Activated CD8-positive, alpha-beta memory T cell treated with anti-CD3 and anti-CD28 coated beads, Interleukin-2, amount 50 U/mL, for 24 hours (primary cell): ENCODE results near the gene UGT1A5.
"Not testable (repeated sequence)": the region's sequence is repeated elsewhere in the genome, so short reads cannot be mapped to it uniquely, and the experiment has no call there.

ENCODE experiments used
- DNase-seq: peaks from one replicate; pipeline ENCODE4 v3.0.0-alpha.2; 2020; ENCODE audit errors: extremely low read depth

UGT1A5 gene

DNA sequence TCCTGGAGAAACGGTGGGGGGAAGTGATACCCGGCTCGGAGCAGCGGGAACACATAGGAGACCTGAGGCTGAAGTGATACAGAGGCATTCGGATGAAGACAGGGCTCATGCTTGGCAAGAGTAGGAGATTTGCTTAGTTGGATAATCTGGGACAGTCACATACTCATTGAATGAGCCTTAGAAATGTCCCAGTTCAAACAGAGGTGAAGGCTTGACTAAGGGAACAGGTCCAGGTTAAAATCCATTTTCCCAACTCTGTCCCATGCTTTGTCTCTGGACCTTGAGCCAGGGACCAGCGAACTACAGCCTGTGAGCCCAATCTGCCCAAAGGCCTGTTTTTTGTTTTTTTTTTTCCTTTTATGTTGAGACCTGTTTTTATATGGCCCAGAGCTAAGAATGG, 18.7 kb upstream of the UGT1A5 start:
- DNase-seq: no peak

- DNase-seq: no peak
Measured at GRCh38 chr2:233698740-233699139, 14.0 kb upstream of the UGT1A5 start.

DNA sequence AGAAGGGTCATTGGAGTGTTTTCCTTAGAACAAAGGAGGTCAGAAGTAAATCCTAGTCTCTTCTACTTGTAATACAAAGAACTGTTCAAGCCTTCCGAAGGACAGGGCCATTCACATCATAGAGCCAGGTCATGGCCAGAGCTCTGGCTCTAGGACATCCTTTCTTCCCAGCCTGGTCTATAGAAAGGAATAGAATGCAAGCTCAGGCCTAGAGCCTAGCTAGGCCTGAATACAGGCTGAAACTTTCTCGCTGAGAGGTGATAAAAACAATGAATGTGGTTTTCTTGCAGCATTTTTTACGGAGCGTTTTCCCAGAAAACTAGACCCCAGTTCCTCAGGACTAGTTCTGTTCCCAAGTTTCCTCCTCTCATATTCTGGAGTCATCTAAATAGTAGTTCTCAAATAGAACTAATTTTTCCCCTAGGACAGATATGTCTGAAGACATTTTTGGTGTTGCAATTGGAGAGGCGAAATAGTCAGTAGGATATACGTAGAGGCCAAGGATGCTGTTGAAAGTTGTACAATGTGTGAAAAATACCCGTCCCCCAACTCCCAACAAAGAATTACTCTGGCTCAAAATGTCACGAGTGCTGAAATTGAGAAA, 13.2 kb upstream of the UGT1A5 start:
- DNase-seq: no peak

- no peak for DNase-seq
Measured at GRCh38 chr2:233700028-233700635, 12.6 kb upstream of the UGT1A5 start.

DNA sequence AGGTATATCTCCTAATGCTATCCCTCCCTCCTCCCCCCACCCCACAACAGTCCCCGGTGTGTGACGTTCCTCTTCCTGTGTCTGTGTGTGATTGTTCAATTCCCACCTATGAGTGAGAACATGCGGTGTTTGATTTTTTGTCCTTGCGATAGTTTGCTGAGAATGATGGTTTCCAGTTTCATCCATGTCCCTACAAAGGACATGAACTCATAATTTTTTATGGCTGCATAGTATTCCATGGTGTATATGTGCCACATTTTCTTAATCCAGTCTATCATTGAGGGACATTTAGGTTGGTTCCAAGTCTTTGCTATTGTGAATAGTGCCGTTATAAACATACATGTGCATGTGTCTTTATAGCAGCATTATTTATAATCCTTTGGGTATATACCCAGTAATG, 11.9 kb upstream of the UGT1A5 start:
- DNase-seq: not testable (repeated sequence)

DNA sequence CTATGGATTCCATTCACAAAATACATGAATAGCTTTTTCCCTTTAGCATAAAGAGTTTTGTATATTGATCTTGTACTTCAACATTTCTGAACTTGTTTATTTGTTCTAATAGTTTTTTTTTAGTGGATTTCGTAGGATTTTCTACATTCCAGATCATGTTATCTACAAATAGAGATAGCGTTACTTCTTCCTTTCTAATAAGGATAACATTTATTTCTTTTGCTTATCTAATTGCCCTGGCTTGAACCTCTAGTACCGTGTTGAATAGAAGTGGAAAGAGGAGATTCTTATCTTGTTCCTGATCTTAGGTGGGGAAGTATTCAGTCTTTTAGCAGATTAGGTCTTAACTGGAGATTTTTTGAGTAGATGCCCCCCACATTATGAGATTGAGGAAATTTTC, 10.5 kb upstream of the UGT1A5 start:
- no peak for DNase-seq

DNA sequence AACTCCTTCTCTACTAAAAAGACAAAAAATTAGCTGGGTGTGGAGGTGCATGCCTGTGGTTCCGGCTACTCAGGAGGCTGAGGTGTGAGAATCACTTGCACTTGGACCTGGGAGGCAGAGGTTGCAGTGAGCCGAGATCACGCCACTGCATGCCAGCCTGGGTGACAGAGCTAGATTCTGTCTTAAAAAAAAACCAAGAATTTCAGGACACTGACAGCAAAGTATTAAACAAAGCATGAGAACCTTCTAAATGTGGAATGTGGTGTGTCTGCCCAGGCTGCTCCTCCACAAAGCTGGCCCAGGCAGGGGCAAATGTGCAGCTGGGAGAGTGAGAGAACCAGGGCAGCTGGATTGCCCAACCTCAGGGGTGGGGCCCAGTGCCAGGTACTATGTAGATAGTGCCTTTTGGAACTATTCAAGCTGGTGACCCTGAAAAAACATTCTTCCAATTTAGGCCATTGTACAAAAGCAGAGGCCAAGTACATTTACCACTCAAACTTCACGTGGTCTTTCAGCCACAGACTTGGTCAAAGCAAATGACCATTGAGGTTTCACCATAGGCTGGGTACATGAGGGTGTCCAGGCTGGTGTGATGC, 6.7 kb upstream of the UGT1A5 start:
- no peak for DNase-seq

DNA sequence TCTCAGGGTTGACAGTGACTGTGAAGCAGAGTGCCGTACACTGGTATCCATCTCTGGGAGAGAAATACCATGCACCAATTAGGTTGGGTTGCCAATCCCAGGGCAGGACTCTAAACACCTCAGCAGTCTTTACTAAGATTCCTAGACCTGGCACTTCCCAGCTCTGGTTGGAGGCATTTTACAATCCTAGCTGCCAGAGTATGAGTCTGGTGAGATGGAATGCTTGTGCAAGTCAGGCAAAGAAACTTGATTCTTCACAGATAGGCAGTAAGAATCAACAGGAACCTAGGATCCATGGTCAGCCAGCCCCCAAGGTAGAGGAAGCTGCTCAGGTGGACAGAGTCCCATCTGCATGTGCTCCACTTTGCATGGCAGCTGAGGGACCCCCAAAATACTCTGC, 6.0 kb upstream of the UGT1A5 start:
- no peak for DNase-seq

DNA sequence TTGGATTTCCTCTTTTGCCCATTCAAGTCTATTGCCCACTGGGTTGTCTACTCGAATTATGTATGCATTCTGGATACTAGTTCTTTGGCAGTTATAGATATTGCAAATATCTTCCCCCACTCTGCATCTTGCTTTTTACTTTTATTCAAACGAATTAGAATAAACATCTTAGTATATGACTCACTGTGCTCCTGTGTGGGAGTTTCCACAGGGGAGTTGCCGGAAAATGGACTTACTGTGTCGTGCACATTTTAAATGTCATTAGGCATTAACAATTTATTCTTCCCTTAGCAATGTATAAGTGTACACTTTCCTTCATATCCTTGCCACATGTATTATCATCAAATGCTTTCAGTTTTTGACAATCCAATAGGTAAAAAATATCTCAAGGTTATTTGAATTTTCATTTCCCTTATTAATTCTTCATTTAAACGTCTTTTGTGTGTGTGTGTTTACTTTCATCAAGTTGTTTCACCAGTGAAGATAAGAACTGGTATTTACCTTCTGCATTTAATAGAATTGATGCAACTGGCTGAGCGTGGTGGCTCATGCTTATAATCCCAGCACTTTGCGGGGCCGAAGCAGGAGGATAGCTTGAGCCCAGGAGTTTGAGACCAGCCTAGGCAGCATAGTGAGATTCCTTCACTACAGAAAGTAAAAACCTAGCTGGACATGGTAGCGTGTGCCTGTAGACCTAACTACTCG, 4.6 kb upstream of the UGT1A5 start:
- no peak for DNase-seq

DNA sequence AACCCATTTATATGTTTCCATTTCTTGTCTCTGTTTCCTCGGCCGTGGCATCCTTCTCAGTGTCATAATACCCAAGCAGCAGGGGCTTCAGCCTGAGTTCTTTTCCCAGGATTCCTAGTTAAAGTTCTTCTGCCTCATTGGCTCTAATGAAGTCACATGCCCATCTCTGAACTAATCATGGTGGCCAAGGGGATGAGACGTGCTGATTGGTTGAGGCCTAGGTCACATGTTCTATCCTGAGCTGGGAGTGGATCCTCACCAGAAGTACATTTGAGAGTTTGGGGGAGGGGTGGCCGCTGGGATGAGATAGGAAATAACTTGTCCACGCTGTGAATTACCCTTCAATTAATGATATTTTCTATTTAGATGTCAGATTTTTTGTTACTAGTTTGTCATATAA, 3.8 kb upstream of the UGT1A5 start:
- no peak for DNase-seq

- DNase-seq: peak; percentile 12
Measured at GRCh38 chr2:233711312-233712008, 1.2 kb upstream of the UGT1A5 start.

- no peak for DNase-seq
Measured at GRCh38 chr2:233713262-233713615, 532 bp downstream of the UGT1A5 start.

GRCh38 chr2:233714121-233714520, 1.4 kb downstream of the UGT1A5 start:
- no peak for DNase-seq

DNA sequence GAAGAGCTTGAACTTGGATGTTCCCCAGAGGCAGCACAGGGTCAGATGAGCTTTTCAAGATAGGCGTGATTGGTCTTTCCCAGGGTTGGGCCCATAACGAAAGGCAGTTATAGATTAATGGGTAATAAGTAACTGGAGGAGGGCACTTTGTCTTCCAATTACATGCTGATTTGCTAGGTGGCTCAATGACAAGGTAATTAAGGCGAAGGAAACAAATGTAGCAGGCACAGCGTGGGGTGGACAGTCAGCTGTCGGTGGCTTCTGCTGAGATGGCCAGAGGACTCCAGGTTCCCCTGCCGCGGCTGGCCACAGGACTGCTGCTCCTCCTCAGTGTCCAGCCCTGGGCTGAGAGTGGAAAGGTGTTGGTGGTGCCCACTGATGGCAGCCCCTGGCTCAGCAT, 5.8 kb downstream of the UGT1A5 start, which contains the start of gene UGT1A4:
Gene UGT1A4 (plus strand): TSS at position 185 of the 400 bp plus-strand sequence. CDS start 85 bp downstream, at position 270.
- DNase-seq: no peak

GRCh38 chr2:233728723-233729301, 16.1 kb downstream of the UGT1A5 start, which contains the start of gene UGT1A3:
Gene UGT1A3 (plus strand): TSS chr2:233729042. CDS start chr2:233729127, 85 bp downstream.
- no peak for DNase-seq

DNA sequence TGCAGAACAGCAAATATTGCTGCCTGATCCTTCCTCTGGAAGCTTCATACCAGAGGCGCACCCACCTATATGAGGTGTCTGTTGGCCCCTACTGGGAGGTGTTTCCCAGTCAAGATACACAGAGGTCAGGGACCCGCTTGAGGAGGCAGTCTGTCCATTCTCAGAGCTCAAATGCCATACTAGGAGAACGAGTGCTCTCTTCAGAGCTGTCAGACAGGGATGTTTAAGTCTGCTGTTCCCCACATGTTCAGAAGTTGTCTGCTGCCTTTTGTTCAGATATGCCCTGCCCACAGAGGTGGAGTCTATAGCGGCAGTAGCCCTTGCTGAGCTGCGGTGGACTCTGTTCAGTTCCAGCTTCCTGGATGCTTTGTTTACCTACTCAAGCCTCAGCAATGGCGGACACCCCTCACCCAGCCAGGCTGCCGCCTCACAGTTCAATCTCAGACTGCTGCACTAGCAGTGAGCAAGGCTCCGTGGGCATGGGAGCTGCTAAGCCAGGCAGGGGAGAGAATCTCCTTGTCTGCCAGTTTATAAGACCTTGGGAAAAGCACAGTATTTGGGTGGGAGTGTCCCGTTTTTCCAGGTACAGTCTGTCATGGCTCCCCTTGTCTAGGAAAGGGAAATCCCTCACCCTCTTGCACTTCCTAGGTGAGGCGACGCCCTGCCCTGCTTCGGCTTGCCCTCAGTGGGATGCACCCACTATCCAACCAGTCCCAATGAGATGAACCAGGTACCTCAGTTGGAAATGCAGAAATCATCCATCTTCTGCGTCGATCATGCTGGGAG, 24.4 kb downstream of the UGT1A5 start:
- DNase-seq: not testable (repeated sequence)

DNA sequence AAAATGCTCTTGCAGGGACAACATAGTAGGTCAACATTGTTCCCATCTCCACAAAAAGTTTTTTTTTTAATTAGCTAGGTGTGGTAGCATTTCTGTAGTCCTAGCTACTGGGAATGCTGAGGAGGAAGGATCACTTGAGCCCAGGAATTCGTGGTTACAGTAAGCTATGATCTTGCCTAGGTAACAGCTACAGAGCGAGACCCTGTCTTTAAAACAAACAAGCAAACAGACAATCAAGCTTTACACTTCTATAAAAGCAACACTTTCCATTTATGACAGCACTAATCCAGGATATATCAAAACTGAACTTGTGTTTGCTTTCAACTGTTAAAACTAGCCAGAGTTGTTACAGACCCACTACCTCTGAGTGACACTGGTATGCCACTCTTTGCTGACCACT, 28.2 kb downstream of the UGT1A5 start:
- DNase-seq: no peak

GRCh38 chr2:233743464-233744259, 31.0 kb downstream of the UGT1A5 start:
- DNase-seq: no peak

GRCh38 chr2:233745073-233745755, 32.5 kb downstream of the UGT1A5 start:
- DNase-seq: no peak

DNA sequence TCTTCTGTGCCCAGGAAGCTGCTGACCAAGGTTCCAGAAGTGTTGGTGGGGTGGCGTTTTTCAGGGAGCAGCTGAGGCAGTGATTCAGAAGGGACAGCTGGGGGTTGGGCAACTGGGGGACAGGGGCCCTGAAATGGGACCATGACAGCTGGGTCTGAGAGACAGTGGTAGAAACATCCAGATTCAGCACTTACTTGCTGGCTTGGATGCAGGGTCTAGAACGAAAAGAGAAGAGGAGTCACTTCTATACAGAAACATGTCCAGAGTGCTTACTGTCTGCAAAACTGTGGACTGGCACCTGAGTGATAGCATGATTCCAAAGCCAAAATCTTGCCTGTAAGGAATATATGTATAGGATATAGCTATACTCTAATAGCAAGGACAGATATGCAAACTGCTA, 33.1 kb downstream of the UGT1A5 start:
- not testable (repeated sequence) for DNase-seq
